H1 (cell line): ENCODE data around the gene TMEM212. TPM values are rescaled to one million over a fixed set of nuclear protein-coding genes. Genes with fewer than 3 reads are reported as not detected.

Experiments
- CTCF ChIA-PET: fragments of 300-600 bp; sonication (Branson Sonifier 250); formaldehyde crosslinking; loops from one replicate; lab custom pipeline; 2021; ENCODE audit not compliant: partially characterized antibody; lab: Charles Lee
- POLR2A ChIA-PET: fragments of 300-600 bp; sonication (Branson Sonifier 250); formaldehyde crosslinking; loops from one replicate; lab custom pipeline; 2021; ENCODE audit warnings: inconsistent platforms; ENCODE audit not compliant: partially characterized antibody; lab: Charles Lee
- DNase-seq, 2 experiments: peaks; one replicate each; pipeline versions ENCODE4 v3.0.0 to v3.0.0-alpha.2; 2010 to 2022; ENCODE audit warnings: low spot score in 2 of 2, low read depth in 1 of 2, mixed read lengths in 1 of 2
- FAIRE-seq: peaks from 2 replicates; lab custom pipeline; 2011; peaks lifted over from hg19 to GRCh38; lab: Jason Lieb, UNC
- H2AFZ ChIP-seq: 2 replicates; pipeline ENCODE4 v1.8.1; 2012; ENCODE audit warnings: low read length, inconsistent platforms
- H2AK5ac ChIP-seq: 2 replicates; pipeline ENCODE4 v1.6.1; 2013; ENCODE audit warnings: low read depth, low read length
- H2BK120ac ChIP-seq: replicated peaks from 2 replicates; pipeline ENCODE3; 2013; ENCODE audit warnings: low read depth, low read length, inconsistent platforms
- H2BK12ac ChIP-seq: 2 replicates; pipeline ENCODE4 v1.6.1; 2013; ENCODE audit warnings: low read depth, low read length
- H2BK15ac ChIP-seq: 2 replicates; pipeline ENCODE4 v1.6.1; 2013; ENCODE audit warnings: low read length
- H2BK20ac ChIP-seq: 2 replicates; pipeline ENCODE4 v1.6.1; 2013; ENCODE audit warnings: low read length
- H2BK5ac ChIP-seq: 2 replicates; pipeline ENCODE4 v1.6.1; 2013; ENCODE audit warnings: low read depth, low read length
- H3K14ac ChIP-seq: 2 replicates; pipeline ENCODE4 v1.6.1; 2013; ENCODE audit warnings: inconsistent platforms; ENCODE audit not compliant: insufficient read length
- H3K18ac ChIP-seq: 2 replicates; pipeline ENCODE4 v1.6.1; 2013; ENCODE audit warnings: low read length; ENCODE audit errors: extremely low read depth
- H3K23ac ChIP-seq: 2 replicates; pipeline ENCODE4 v1.6.1; 2013; ENCODE audit warnings: inconsistent platforms; ENCODE audit not compliant: insufficient read length
- H3K23me2 ChIP-seq: 2 replicates; pipeline ENCODE4 v1.6.1; 2013; ENCODE audit warnings: low read depth, low read length
- H3K27ac ChIP-seq: 2 replicates; pipeline ENCODE4 v1.6.1; 2011; ENCODE audit warnings: low read depth, low read length, inconsistent platforms
- H3K27me3 ChIP-seq, 4 experiments: replicated peaks in 1 of 4; 1 replicate in 1 of 4; 2 replicates in 3 of 4; pipeline versions ENCODE4 v1.6.1 to v1.8.1; 2011 to 2013; ENCODE audit warnings: low read length in 3 of 4, mild to moderate bottlenecking in 3 of 4, inconsistent platforms in 2 of 4, mixed read lengths in 2 of 4, moderate library complexity in 1 of 4; ENCODE audit not compliant: control insufficient read depth in 3 of 4, insufficient read depth in 3 of 4; ENCODE audit errors: extremely low read depth in 1 of 4
- H3K36me3 ChIP-seq, 4 experiments: 2 replicates each; pipeline versions ENCODE4 v1.6.1 to v1.8.1; 2011 to 2013; ENCODE audit warnings: mild to moderate bottlenecking in 4 of 4, low read length in 3 of 4, moderate library complexity in 2 of 4, control low read depth in 1 of 4, inconsistent platforms in 1 of 4; ENCODE audit not compliant: insufficient read depth in 4 of 4, control insufficient read depth in 2 of 4
- H3K4ac ChIP-seq: replicated peaks from 2 replicates; pipeline ENCODE3; 2013; ENCODE audit warnings: low read length, low read depth, mixed read lengths, inconsistent platforms; ENCODE audit not compliant: insufficient read length
- H3K4me1 ChIP-seq, 4 experiments: replicated peaks in 1 of 4; 1 replicate in 1 of 4; 2 replicates in 3 of 4; pipeline versions ENCODE4 v1.6.1 to v1.8.1; 2011 to 2013; ENCODE audit warnings: low read length in 3 of 4, inconsistent platforms in 2 of 4, mixed read lengths in 1 of 4; ENCODE audit not compliant: insufficient read depth in 4 of 4, control insufficient read depth in 3 of 4
- H3K4me2 ChIP-seq, 2 experiments: 2 replicates each; pipeline versions ENCODE4 v1.6.1 to v1.8.1; 2011 to 2013; ENCODE audit warnings: low read depth in 2 of 2, low read length in 2 of 2, control low read depth in 1 of 2, inconsistent platforms in 1 of 2, mild to moderate bottlenecking in 1 of 2; ENCODE audit not compliant: insufficient read depth in 1 of 2
- H3K4me3 ChIP-seq, 4 experiments: fragments of 200-600, 300-600 bp in 1 of 4; sonication (generic), shearing (Covaris generic), sonication (Bioruptor Twin) in 1 of 4; 2 replicates each; pipeline versions ENCODE4 v1.5.1 to v1.8.1; 2011 to 2016; ENCODE audit warnings: low read length in 4 of 4, low read depth in 3 of 4, control low read depth in 2 of 4, inconsistent platforms in 2 of 4, mild to moderate bottlenecking in 2 of 4, mixed read lengths in 1 of 4, moderate library complexity in 1 of 4; ENCODE audit not compliant: insufficient read depth in 2 of 4; ENCODE audit errors: extremely low read depth in 1 of 4
- H3K56ac ChIP-seq: replicated peaks from 2 replicates; pipeline ENCODE3; 2013; ENCODE audit warnings: low read depth, mild to moderate bottlenecking, mixed read lengths, low read length, inconsistent platforms; ENCODE audit not compliant: insufficient read length
- H3K79me1 ChIP-seq: 2 replicates; pipeline ENCODE4 v1.6.1; 2013; ENCODE audit warnings: low read depth, low read length, control low read depth
- H3K79me2 ChIP-seq, 2 experiments: 2 replicates each; pipeline versions ENCODE4 v1.6.1 to v1.8.1; 2012 to 2013; ENCODE audit warnings: low read length in 2 of 2, mild to moderate bottlenecking in 2 of 2, inconsistent platforms in 1 of 2; ENCODE audit not compliant: insufficient read depth in 2 of 2, control insufficient read depth in 1 of 2
- H3K9ac ChIP-seq, 4 experiments: replicated peaks in 1 of 4; 1 replicate in 1 of 4; 2 replicates in 3 of 4; pipeline versions ENCODE4 v1.6.1 to v1.8.1; 2011 to 2013; ENCODE audit warnings: low read depth in 3 of 4, low read length in 3 of 4, control low read depth in 2 of 4, mild to moderate bottlenecking in 2 of 4, moderate library complexity in 2 of 4, inconsistent platforms in 1 of 4; ENCODE audit errors: extremely low read depth in 1 of 4
- H3K9me3 ChIP-seq, 2 experiments: 2 replicates each; pipeline versions ENCODE4 v1.6.1 to v1.8.1; 2012 to 2013; ENCODE audit warnings: mild to moderate bottlenecking in 2 of 2, moderate library complexity in 2 of 2, control low read depth in 1 of 2, inconsistent platforms in 1 of 2, low read depth in 1 of 2, low read length in 1 of 2, mixed read lengths in 1 of 2; ENCODE audit not compliant: insufficient read depth in 2 of 2
- H4K20me1 ChIP-seq, 2 experiments: replicated peaks in 1 of 2; 2 replicates each; pipeline versions ENCODE3 to v1.8.1; 2011 to 2013; ENCODE audit warnings: inconsistent platforms in 2 of 2, low read length in 2 of 2, mild to moderate bottlenecking in 1 of 2; ENCODE audit not compliant: insufficient read depth in 2 of 2, control insufficient read depth in 1 of 2
- H4K5ac ChIP-seq: 2 replicates; pipeline ENCODE4 v1.6.1; 2013; ENCODE audit warnings: low read length, low read depth, mixed read lengths, inconsistent platforms; ENCODE audit not compliant: insufficient read length
- H4K8ac ChIP-seq: 2 replicates; pipeline ENCODE4 v1.8.0; 2013; ENCODE audit warnings: mild to moderate bottlenecking, moderate library complexity, low read length, inconsistent platforms; ENCODE audit not compliant: insufficient read depth; ENCODE audit errors: extremely low read depth
- H4K91ac ChIP-seq: replicated peaks from 2 replicates; pipeline ENCODE3; 2013; ENCODE audit warnings: low read length, mixed read lengths, inconsistent platforms; ENCODE audit not compliant: insufficient read length
- JUN ChIP-seq: IDR thresholded peaks from 2 replicates; pipeline ENCODE4 v1.6.1; 2011; ENCODE audit warnings: low read depth, mild to moderate bottlenecking, improper control_type of control experiment, low read length
- NRF1 ChIP-seq: IDR thresholded peaks from 2 replicates; pipeline ENCODE4 v1.6.1; 2011; ENCODE audit warnings: mild to moderate bottlenecking, low read depth, low read length, improper control_type of control experiment
- PHF8 ChIP-seq: fragments of 200-600 bp; sonication (generic); conservative IDR thresholded peaks from 2 replicates; pipeline ENCODE4 v1.7.1; 2012; ENCODE audit warnings: low read depth, mild to moderate bottlenecking, inconsistent platforms, low read length, moderate library complexity
- POLR2A ChIP-seq, 2 experiments: IDR thresholded peaks; 1 replicate in 1 of 2; 2 replicates in 1 of 2; pipeline ENCODE4 v1.6.1; 2011; ENCODE audit warnings: low read depth in 2 of 2, low read length in 2 of 2, mild to moderate bottlenecking in 2 of 2; ENCODE audit errors: control extremely low read depth in 1 of 2
- SIX5 ChIP-seq: IDR thresholded peaks from 2 replicates; pipeline ENCODE4 v1.6.1; 2011; ENCODE audit warnings: mild to moderate bottlenecking, low read depth, low read length
- WGBS, 2 experiments: shearing (Covaris generic) in 1 of 2; methylation state at CpG; one replicate each; pipeline versions ENCODE4 v1.1.6 to v1.1.7; 2013 to 2015; ENCODE audit warnings: low lambda C conversion rate in 2 of 2, mixed read lengths in 2 of 2, inconsistent platforms in 1 of 2, low coverage in 1 of 2, missing lambda C conversion rate in 1 of 2; ENCODE audit not compliant: insufficient replicate concordance in 2 of 2, insufficient coverage in 1 of 2, insufficient read length in 1 of 2; ENCODE audit errors: extremely low coverage in 1 of 2, missing lambda C conversion rate in 1 of 2; 5-methylcytosine and 5-hydroxymethylcytosine counted together
- polyA plus RNA-seq, 7 experiments: library from polyadenylated mRNA; depleted of rRNA in 3 of 7; stranded (reverse) in 5 of 7; unstranded in 2 of 7; fragments of >200 nt in 5 of 7; fragments of 200-250 nt in 2 of 7; gene quantifications; 1 replicate in 5 of 7; 2 replicates in 1 of 7; 4 replicates in 1 of 7; pipeline versions ENCODE4 v1.2.1 to v1.2.3, GENCODE V29; 2011 to 2013; ENCODE audit warnings: missing spikeins in 2 of 7, mixed read lengths in 2 of 7
- total RNA-seq: library from RNA; stranded (reverse); fragmentation: NEBNext Ultra II Directional; extraction: Animal tissue kit (Norgen Biotek cat#: 25700); gene quantifications from 2 replicates; pipeline ENCODE4 v1.2.1, GENCODE V29; 2021

The TMEM212 gene
- total and polyA plus RNA-seq, 2 of the 8 experiments (the other 6 are each of a cell fraction or from before 2014, with no cell fraction given), result not detected

- Histone ChIP-seq H2BK120ac (no peak overlapping the region), H3K79me1 (no peaks in the 10 kb centered on the region), H4K8ac (no peak overlapping the region), H3K4me1 (peaks cover 0 to 7% (median 5%) of the 10 kb centered on the region in 4 experiments; a peak in 3 of 7 replicates), H3K27me3 (no peaks in the 10 kb centered on the region), H3K79me2 (no peaks in the 10 kb centered on the region), H2BK5ac (no peak overlapping the region), H2AFZ (no peak overlapping the region), H3K4me2 (no peak overlapping the region; a peak in 1 of 4 replicates), H4K91ac (no peak overlapping the region), H3K9me3 (no peaks in the 10 kb centered on the region), H2BK12ac (peak overlapping the region; percentile 71; the same call in 1 of the 2 replicates), H3K27ac (no peak overlapping the region), H3K36me3 (no peaks in the 10 kb centered on the region), H3K23ac (no peak overlapping the region), H3K4me3 (no peak overlapping the region), H3K14ac (no peak overlapping the region), H3K56ac (no peak overlapping the region), H3K23me2 (no peaks in the 10 kb centered on the region), H4K5ac (no peak overlapping the region), H2AK5ac (peak overlapping the region; percentile 88; the same call in 1 of the 2 replicates), H3K9ac (no peak overlapping the region), H2BK15ac (peak overlapping the region; percentile 84; the same call in 1 of the 2 replicates), H2BK20ac (no peak overlapping the region; the same call in 1 of the 2 replicates), H3K4ac (no peak overlapping the region), H3K18ac (no peak overlapping the region), H4K20me1 (no peaks in the 10 kb centered on the region)
- 94% methylated on average over 4 of the region's 4 CpGs; no CpG with 5 or more reads in 1 of the 2 experiments for WGBS, 2 experiments
- ChIA-PET CTCF (interaction anchor here (1.0 kb wide), 1 partner anchor 8 kb away, joined by 3 read pairs; no protein-coding TSS in a partner anchor), POLR2A (interaction anchor here (1.0 kb wide), 1 partner anchor 10 kb away, joined by 3 read pairs; no protein-coding TSS in a partner anchor)
- FAIRE-seq (no peak), DNase-seq (no peak)
- TF ChIP-seq NRF1 (no peak), JUN (no peak), POLR2A (IDR thresholded peaks at IDR 0.05; ENCODE audit: control extremely low read depth in 1 of 2, low read depth in 2 of 2, low read length in 2 of 2) (no peak), SIX5 (no peak), PHF8 (no peak)
Observed at GRCh38 chr3:171796625-171797264, 46.4 kb upstream of the TMEM212 start.
